A549 (cell line): ENCODE measurements around the gene HRCT1. TPM values are rescaled to one million over a fixed set of nuclear protein-coding genes. Genes with fewer than 3 reads are reported as not detected.

Source experiments
- ATAC-seq, 2 experiments: fragments of 200-7000 bp in 1 of 2; fragments of >200 bp in 1 of 2; cut with Nextera tagmentation in 1 of 2; cut with Tn5 transposase in 1 of 2; 3 replicates each; pipeline versions ENCODE4 v1.8.0 to v1.9.1; 2018 to 2020; ENCODE audit warnings: mild to moderate bottlenecking in 1 of 2, moderate library complexity in 1 of 2
- CTCF ChIA-PET: fragments of 300-600 bp; sonication (Branson Sonifier 250); formaldehyde crosslinking; extraction: SDS; loops from one replicate; lab custom pipeline; 2021; ENCODE audit warnings: antibody characterized with exemption, inconsistent platforms; lab: Yijun Ruan, JAX
- POLR2A ChIA-PET: fragments of 350-600 bp; formaldehyde crosslinking; extraction: SDS; loops from one replicate; lab custom pipeline; 2021; ENCODE audit warnings: antibody characterized with exemption, inconsistent platforms; lab: Yijun Ruan, JAX
- DNase-seq, 2 experiments: peaks; one replicate each; pipeline versions ENCODE4 v3.0.0 to v3.0.0-alpha.2; 2011 to 2016; ENCODE audit warnings: low read depth in 1 of 2, low spot score in 1 of 2
- FAIRE-seq: peaks from 2 replicates; lab custom pipeline; 2011; peaks lifted over from hg19 to GRCh38; lab: Jason Lieb, UNC
- H3K27ac ChIP-seq, 2 experiments: fragments of >200 bp; sonication (Bioruptor Twin); formaldehyde crosslinking; 3 replicates each; pipeline ENCODE4 v1.5.1; 2016 to 2017
- H3K4me1 ChIP-seq: fragments of >200 bp; sonication (Bioruptor Twin); formaldehyde crosslinking; 3 replicates; pipeline ENCODE4 v1.6.1; 2016
- H3K4me2 ChIP-seq: fragments of >200 bp; sonication (Bioruptor Twin); formaldehyde crosslinking; 3 replicates; pipeline ENCODE4 v1.6.1; 2016
- H3K4me3 ChIP-seq: fragments of >200 bp; sonication (Bioruptor Twin); formaldehyde crosslinking; 3 replicates; pipeline ENCODE4 v1.5.1; 2016
- H3K9me3 ChIP-seq: fragments of >200 bp; sonication (Bioruptor Twin); formaldehyde crosslinking; 3 replicates; pipeline ENCODE4 v1.6.1; 2016
- BHLHE40 ChIP-seq: IDR thresholded peaks from 2 replicates; pipeline ENCODE4 v1.6.1; 2012; ENCODE audit warnings: low read depth, low read length, inconsistent platforms
- CBX2 ChIP-seq: fragments of 200-600 bp; sonication (generic); IDR thresholded peaks from 2 replicates; pipeline ENCODE4 v1.6.1; 2016; ENCODE audit warnings: low read depth, mild to moderate bottlenecking, borderline replicate concordance
- CHD2 ChIP-seq: fragments of 150-350 bp; IDR thresholded peaks from 2 replicates; pipeline ENCODE4 v1.6.1; 2014; ENCODE audit warnings: low read length; ENCODE audit not compliant: partially characterized antibody
- EHMT2 ChIP-seq: fragments of 200-600 bp; sonication (generic); IDR thresholded peaks from 2 replicates; pipeline ENCODE4 v1.6.1; 2016; ENCODE audit warnings: antibody characterized with exemption, low read depth, mild to moderate bottlenecking, moderate library complexity
- FOSL2 ChIP-seq, 2 experiments: fragments of 450-650 bp in 1 of 2; fragments of >200 bp in 1 of 2; sonication (Bioruptor Twin) in 1 of 2; formaldehyde crosslinking; IDR thresholded peaks; 2 replicates each; pipeline versions ENCODE4 v1.5.0 to v1.6.1; 2016 to 2020; ENCODE audit warnings: mild to moderate bottlenecking in 1 of 2, moderate library complexity in 1 of 2
- FOXS1 ChIP-seq: fragments of 250-450 bp; sonication (Bioruptor Pico); IDR thresholded peaks from 2 replicates; pipeline ENCODE4 v1.5.0; 2020; ENCODE audit warnings: mild to moderate bottlenecking, moderate library complexity
- GATA3 ChIP-seq: IDR thresholded peaks from 2 replicates; pipeline ENCODE4 v1.6.1; 2012; ENCODE audit warnings: borderline replicate concordance
- HDAC2 ChIP-seq: fragments of 200-600 bp; sonication (generic); IDR thresholded peaks from 2 replicates; pipeline ENCODE4 v1.6.1; 2016
- HOXA7 ChIP-seq: fragments of 250-450 bp; sonication (Bioruptor Pico); IDR thresholded peaks from 2 replicates; pipeline ENCODE4 v1.5.0; 2020; ENCODE audit warnings: mild to moderate bottlenecking, moderate library complexity
- HOXB13 ChIP-seq: fragments of 250-450 bp; sonication (Bioruptor Pico); IDR thresholded peaks from 2 replicates; pipeline ENCODE4 v1.5.0; 2020; ENCODE audit warnings: low read depth, mild to moderate bottlenecking, moderate library complexity
- HOXB5 ChIP-seq: fragments of 250-450 bp; sonication (Bioruptor Pico); IDR thresholded peaks from 2 replicates; pipeline ENCODE4 v1.5.0; 2020; ENCODE audit warnings: mild to moderate bottlenecking, moderate library complexity
- MAFK ChIP-seq: fragments of 450-650 bp; IDR thresholded peaks from 2 replicates; pipeline ENCODE4 v1.6.1; 2014; ENCODE audit not compliant: partially characterized antibody
- MYC ChIP-seq: IDR thresholded peaks from 2 replicates; pipeline ENCODE4 v1.6.1; 2012; ENCODE audit warnings: mild to moderate bottlenecking, inconsistent platforms, low read length, improper control_type of control experiment, borderline replicate concordance
- RAD21 ChIP-seq, 2 experiments: fragments of >200 bp in 1 of 2; sonication (Bioruptor Twin) in 1 of 2; formaldehyde crosslinking in 1 of 2; IDR thresholded peaks in 1 of 2; conservative IDR thresholded peaks in 1 of 2; 2 replicates in 1 of 2; 3 replicates in 1 of 2; pipeline ENCODE4 v1.6.1; 2012 to 2018; ENCODE audit warnings: inconsistent platforms in 1 of 2
- RARB ChIP-seq: fragments of 250-450 bp; sonication (Bioruptor Pico); IDR thresholded peaks from 2 replicates; pipeline ENCODE4 v1.8.0; 2021; ENCODE audit warnings: mild to moderate bottlenecking, moderate library complexity
- RCOR1 ChIP-seq: fragments of 150-350 bp; IDR thresholded peaks from 2 replicates; pipeline ENCODE4 v1.6.1; 2014; ENCODE audit warnings: antibody characterized with exemption, low read length, low read depth
- RFX5 ChIP-seq: fragments of 450-650 bp; IDR thresholded peaks from 2 replicates; pipeline ENCODE4 v1.7.1; 2014; ENCODE audit warnings: antibody characterized with exemption, mild to moderate bottlenecking, moderate library complexity
- SMC3 ChIP-seq: fragments of >200 bp; sonication (Bioruptor Twin); formaldehyde crosslinking; IDR thresholded peaks from 3 replicates; pipeline ENCODE4 v1.6.1; 2018; ENCODE audit warnings: inconsistent platforms
- SREBF2 ChIP-seq: fragments of 450-650 bp; IDR thresholded peaks from 2 replicates; pipeline ENCODE4 v1.6.1; 2014; ENCODE audit warnings: mild to moderate bottlenecking, moderate library complexity
- TFCP2L1 ChIP-seq: fragments of 250-450 bp; sonication (Bioruptor Pico); IDR thresholded peaks from 2 replicates; pipeline ENCODE4 v1.5.0; 2021; ENCODE audit warnings: mild to moderate bottlenecking
- TP53 ChIP-seq: fragments of 250-450 bp; sonication (Bioruptor Pico); IDR thresholded peaks from 2 replicates; pipeline ENCODE4 v1.5.0; 2021; ENCODE audit warnings: mild to moderate bottlenecking, moderate library complexity
- ZC3H11A ChIP-seq: fragments of 450-650 bp; IDR thresholded peaks from 2 replicates; pipeline ENCODE4 v1.6.1; 2014; ENCODE audit warnings: antibody characterized with exemption, mild to moderate bottlenecking
- WGBS: methylation state at CpG from one replicate; pipeline ENCODE4 v1.1.6; 2017; ENCODE audit errors: missing lambda C conversion rate; 5-methylcytosine and 5-hydroxymethylcytosine counted together
- polyA plus RNA-seq, 4 experiments: library from polyadenylated mRNA; depleted of rRNA in 3 of 4; stranded (reverse); fragments of >200 nt; fragmentation: RNase III in 1 of 4; extraction: RNeasy Plus Mini Kit Qiagen cat#74134 plus additional on column Dnase treatment in 1 of 4; gene quantifications; 2 replicates in 3 of 4; 3 replicates in 1 of 4; pipeline ENCODE4 v1.2.3, GENCODE V29; 2011 to 2017
- TF ChIP-seq, protein P1 (sequence below): IDR thresholded peaks from 2 replicates; pipeline ENCODE4 v1.6.1; 2012; ENCODE audit warnings: low read depth, borderline replicate concordance
- TF ChIP-seq, protein P2 (sequence below): IDR thresholded peaks from 2 replicates; pipeline ENCODE4 v1.6.1; 2012
- TF ChIP-seq, protein P3 (sequence below): fragments of 250-450 bp; sonication (Bioruptor Pico); IDR thresholded peaks from 2 replicates; pipeline ENCODE4 v1.5.0; 2020; ENCODE audit warnings: low read depth, mild to moderate bottlenecking, moderate library complexity
- TF ChIP-seq, protein P4 (sequence below): fragments of >200 bp; sonication (Bioruptor Twin); formaldehyde crosslinking; IDR thresholded peaks from 3 replicates; pipeline ENCODE4 v1.5.1; 2016
- TF ChIP-seq, protein P5 (sequence below): IDR thresholded peaks from 2 replicates; pipeline ENCODE4 v1.6.1; 2012

HRCT1 gene
- polyA plus RNA-seq, 2 of the 4 experiments (the other 2 are of a cell fraction), result 0.21 to 0.22 TPM

DNA sequence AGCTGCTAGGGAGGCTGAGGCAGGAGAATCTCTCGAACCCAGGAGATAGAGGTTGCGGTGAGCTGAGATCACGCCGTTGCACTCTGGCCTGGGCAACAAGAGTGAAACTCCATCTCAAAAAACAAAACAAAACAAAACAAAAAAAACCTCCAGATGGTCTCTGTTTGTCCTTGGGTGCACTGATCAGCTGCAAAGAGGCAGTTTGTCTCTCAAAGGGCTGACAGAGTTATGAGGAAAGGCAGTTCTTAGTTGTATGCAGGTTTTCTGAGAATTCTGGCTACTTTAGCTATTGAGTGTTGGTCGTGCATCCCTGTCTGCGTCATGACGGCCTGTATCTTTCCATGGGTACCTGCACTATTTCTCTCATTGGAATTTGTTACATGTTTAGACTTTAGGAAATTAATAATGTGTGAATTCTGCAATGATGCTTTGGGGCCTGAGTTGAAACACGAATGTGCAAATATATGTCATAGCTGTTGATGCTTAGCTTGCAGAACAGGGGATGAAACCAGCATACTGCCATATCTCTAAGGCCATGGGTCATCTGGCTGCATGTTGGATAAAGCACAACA lies 33.8 kb downstream of the HRCT1 start:
- ChIA-PET CTCF (interaction anchor here (1.0 to 13.5 kb wide), 7 partner anchors 8 to 149 kb away, joined by 3 to 243 read pairs (median 7); partner anchors contain the start of genes HRCT1 and SPAAR), POLR2A (no interaction called here)
- no peaks in the 10 kb centered on the region for H3K4me1 ChIP-seq
- ATAC-seq, result no peak
- TF ChIP-seq ZC3H11A (no peak), HOXB5 (no peak), SMC3 (no peak), MYC (no peak), FOXS1 (CRISPR knock-in tag) (no peak), EHMT2 (no peak), RAD21 (conservative IDR thresholded peaks at IDR 0.05 in 1 of 2, IDR thresholded peaks at IDR 0.05 in 1 of 2) (no peak), HDAC2 (no peak), GATA3 (no peak), RARB (CRISPR knock-in tag) (no peak), MAFK (no peak), HOXA7 (CRISPR knock-in tag) (no peak), TFCP2L1 (no peak), CHD2 (no peak), FOSL2 (IDR thresholded peaks at IDR 0.05) (no peak), FOSL2 (CRISPR knock-in tag; IDR thresholded peaks at IDR 0.05) (no peak), BHLHE40 (no peak)
- TF ChIP-seq, protein P1, sequence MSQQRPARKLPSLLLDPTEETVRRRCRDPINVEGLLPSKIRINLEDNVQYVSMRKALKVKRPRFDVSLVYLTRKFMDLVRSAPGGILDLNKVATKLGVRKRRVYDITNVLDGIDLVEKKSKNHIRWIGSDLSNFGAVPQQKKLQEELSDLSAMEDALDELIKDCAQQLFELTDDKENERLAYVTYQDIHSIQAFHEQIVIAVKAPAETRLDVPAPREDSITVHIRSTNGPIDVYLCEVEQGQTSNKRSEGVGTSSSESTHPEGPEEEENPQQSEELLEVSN, result no peak
- TF ChIP-seq, protein P2, sequence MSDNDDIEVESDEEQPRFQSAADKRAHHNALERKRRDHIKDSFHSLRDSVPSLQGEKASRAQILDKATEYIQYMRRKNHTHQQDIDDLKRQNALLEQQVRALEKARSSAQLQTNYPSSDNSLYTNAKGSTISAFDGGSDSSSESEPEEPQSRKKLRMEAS, result no peak
- TF ChIP-seq, protein P3, sequence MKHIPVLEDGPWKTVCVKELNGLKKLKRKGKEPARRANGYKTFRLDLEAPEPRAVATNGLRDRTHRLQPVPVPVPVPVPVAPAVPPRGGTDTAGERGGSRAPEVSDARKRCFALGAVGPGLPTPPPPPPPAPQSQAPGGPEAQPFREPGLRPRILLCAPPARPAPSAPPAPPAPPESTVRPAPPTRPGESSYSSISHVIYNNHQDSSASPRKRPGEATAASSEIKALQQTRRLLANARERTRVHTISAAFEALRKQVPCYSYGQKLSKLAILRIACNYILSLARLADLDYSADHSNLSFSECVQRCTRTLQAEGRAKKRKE, result no peak
- no peak for FAIRE-seq
- H3K27ac ChIP-seq, result no peak overlapping the region
- no peaks in the 10 kb centered on the region for H3K9me3 ChIP-seq
- 86% methylated on average over 8 of the region's 8 CpGs for WGBS
- no peak overlapping the region for H3K4me2 ChIP-seq
- H3K4me3 ChIP-seq, result no peak overlapping the region
- no peak for DNase-seq

DNA sequence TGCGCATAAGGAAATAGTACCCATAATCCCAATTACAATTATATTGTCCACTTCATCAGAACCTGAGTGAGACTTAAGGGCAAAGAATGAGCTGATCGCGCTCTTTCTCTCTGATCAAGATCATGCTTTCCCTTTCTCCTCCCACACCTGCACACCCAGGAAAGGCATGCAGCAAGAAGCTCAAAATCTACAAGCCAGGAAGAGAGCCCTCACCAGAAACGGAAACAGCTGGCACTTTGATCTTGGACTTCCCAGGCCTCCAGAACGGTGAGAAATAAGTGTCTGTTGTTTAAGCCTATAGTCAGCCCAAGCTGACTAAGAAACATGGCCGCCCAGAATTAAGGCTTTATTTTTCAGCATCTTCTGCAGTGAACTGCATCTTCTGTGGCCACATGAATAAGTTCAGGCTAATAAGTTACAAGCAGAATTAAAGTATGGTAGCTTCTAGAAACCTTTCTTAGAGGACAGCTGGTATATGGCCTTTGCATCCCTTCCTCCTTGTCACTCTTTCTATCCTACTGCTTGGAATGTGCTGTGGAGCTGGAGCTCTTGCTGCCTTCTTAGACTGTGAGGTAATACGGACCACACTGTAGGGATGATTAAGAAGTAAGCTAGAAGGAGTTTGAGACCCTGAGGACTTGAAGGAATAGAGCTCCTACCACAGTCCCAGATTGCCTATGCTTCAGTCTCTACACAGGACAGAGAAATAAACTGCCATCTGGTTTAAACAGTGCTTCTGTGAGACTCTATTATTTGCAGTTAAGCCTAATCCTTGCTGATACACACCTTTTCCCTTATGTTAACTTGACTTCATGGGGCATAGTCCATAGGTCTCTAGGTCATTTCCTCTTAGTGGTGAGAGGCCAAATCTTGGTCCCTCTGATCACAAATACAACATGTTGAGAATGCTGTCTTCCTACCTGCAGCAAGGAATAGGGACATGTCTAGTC lies 34.7 kb downstream of the HRCT1 start:
- FAIRE-seq (no peak), DNase-seq (no peak), ATAC-seq (no peak)
- Histone ChIP-seq H3K4me2 (no peak overlapping the region), H3K4me3 (no peak overlapping the region), H3K27ac (no peak overlapping the region), H3K9me3 (no peaks in the 10 kb centered on the region), H3K4me1 (no peaks in the 10 kb centered on the region)
- ChIA-PET POLR2A (no interaction called here), CTCF (interaction anchor here (1.0 to 13.5 kb wide), 8 partner anchors 9 to 150 kb away, joined by 3 to 243 read pairs (median 6); partner anchors contain the start of genes HRCT1 and SPAAR)
- WGBS, result 81% methylated on average over 7 of the region's 7 CpGs
- TF ChIP-seq RFX5, result no peak
- TF ChIP-seq CBX2, result no peak
- TF ChIP-seq HOXB13 (CRISPR knock-in tag), result no peak
- TF ChIP-seq, protein P4, sequence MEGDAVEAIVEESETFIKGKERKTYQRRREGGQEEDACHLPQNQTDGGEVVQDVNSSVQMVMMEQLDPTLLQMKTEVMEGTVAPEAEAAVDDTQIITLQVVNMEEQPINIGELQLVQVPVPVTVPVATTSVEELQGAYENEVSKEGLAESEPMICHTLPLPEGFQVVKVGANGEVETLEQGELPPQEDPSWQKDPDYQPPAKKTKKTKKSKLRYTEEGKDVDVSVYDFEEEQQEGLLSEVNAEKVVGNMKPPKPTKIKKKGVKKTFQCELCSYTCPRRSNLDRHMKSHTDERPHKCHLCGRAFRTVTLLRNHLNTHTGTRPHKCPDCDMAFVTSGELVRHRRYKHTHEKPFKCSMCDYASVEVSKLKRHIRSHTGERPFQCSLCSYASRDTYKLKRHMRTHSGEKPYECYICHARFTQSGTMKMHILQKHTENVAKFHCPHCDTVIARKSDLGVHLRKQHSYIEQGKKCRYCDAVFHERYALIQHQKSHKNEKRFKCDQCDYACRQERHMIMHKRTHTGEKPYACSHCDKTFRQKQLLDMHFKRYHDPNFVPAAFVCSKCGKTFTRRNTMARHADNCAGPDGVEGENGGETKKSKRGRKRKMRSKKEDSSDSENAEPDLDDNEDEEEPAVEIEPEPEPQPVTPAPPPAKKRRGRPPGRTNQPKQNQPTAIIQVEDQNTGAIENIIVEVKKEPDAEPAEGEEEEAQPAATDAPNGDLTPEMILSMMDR, result no peak
- no peak for TF ChIP-seq HDAC2
- TF ChIP-seq TP53 (CRISPR knock-in tag), result no peak
- TF ChIP-seq SREBF2, result no peak
- TF ChIP-seq, protein P5, sequence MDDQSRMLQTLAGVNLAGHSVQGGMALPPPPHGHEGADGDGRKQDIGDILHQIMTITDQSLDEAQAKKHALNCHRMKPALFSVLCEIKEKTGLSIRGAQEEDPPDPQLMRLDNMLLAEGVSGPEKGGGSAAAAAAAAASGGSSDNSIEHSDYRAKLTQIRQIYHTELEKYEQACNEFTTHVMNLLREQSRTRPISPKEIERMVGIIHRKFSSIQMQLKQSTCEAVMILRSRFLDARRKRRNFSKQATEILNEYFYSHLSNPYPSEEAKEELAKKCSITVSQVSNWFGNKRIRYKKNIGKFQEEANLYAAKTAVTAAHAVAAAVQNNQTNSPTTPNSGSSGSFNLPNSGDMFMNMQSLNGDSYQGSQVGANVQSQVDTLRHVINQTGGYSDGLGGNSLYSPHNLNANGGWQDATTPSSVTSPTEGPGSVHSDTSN, result no peak
- TF ChIP-seq RCOR1, result no peak
- TF ChIP-seq TFCP2L1, result no peak
- TF ChIP-seq BHLHE40, result no peak
- TF ChIP-seq, all 56 proteins: peak for 0
